GM08714 (cell line): Measurements from ENCODE around the gene PODXL2.

Experiments
- H3K4me3 ChIP-seq: fragments of 200-500 bp; sonication (Bioruptor generic); 2 replicates; pipeline ENCODE4 v1.5.1; 2014; ENCODE audit warnings: mild to moderate bottlenecking, low read length, inconsistent platforms
- ZNF274 ChIP-seq: IDR thresholded peaks from 2 replicates; pipeline ENCODE4 v1.6.1; 2012; ENCODE audit warnings: mild to moderate bottlenecking, low read depth, low read length

The PODXL2 gene, protein sequence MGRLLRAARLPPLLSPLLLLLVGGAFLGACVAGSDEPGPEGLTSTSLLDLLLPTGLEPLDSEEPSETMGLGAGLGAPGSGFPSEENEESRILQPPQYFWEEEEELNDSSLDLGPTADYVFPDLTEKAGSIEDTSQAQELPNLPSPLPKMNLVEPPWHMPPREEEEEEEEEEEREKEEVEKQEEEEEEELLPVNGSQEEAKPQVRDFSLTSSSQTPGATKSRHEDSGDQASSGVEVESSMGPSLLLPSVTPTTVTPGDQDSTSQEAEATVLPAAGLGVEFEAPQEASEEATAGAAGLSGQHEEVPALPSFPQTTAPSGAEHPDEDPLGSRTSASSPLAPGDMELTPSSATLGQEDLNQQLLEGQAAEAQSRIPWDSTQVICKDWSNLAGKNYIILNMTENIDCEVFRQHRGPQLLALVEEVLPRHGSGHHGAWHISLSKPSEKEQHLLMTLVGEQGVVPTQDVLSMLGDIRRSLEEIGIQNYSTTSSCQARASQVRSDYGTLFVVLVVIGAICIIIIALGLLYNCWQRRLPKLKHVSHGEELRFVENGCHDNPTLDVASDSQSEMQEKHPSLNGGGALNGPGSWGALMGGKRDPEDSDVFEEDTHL

DNA sequence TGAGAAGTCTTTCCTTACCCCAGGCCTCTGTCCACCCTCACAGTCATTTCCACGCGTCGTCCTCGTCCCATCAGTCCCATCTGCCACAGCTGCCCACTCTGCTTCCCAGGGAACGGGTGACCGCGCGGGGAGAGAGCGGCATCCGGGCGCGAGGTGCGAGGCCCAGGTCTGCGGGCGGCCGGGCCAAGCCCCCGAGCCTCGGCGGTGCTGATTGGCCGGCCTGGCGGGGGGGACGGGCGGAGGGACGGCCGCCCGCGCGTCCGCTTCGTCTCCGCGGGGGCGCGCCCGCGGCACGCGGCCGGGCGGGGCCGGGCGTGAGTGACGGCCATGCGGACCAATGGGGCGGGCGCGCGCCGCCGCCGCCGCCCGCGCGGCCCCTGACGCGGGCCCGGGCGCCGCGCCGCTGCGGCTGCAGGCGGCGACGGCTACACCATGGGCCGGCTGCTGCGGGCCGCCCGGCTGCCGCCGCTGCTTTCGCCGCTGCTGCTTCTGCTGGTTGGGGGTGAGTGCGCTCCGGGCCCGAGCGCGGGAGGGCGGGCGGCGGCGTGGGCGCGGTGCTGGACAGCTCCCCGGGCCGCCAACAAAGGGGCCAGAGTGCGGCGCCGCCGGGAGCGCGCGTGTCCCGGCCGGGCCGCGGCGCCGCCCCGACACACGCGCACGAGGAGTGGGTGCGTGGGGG lies at the start of gene PODXL2:
TSS of gene PODXL2 (plus strand) at position 398 of the 679 bp plus-strand sequence. CDS start at position 433, 35 bp downstream.
- no peak for TF ChIP-seq ZNF274
- peak within 1 kb of the TSS; percentile 57; the same call in 1 of the 2 replicates for H3K4me3 ChIP-seq

DNA sequence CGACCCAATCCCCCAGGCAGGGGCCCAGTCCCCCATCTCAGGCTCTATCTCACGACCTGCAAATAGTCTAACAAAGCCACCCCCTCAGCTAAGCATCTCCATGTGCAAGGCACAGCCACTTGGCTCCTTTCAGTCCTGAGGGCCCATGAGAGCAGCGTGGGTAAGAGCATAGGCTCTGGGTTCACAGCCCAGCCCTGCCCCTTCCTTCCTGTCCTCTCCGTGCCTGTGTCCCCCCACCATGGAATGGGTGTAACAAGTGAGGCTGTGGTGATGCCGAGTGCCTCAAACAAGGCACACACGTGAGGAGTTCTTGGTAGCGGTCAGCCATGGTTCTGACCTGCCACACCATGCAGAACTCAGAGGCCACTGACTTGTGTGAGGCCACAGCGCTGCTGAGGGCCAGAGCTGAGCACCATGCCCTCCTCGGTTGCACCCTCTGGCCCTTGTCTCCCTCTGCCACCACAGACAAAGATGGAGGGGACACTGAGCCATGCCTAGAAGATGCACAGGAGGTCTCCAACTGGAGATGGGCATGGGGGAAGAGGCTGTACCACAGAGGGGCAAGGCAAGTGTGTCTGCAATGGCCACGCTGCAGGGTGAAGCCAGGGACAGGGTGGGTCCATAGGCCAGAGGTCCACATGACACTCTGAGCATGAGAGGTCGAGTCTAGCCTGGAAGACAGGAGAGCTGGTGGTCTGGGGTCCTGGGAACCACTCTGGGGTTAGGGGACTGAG lies 48.5 kb upstream of the PODXL2 start:
- no peak for TF ChIP-seq ZNF274
- no peak overlapping the region for H3K4me3 ChIP-seq

DNA sequence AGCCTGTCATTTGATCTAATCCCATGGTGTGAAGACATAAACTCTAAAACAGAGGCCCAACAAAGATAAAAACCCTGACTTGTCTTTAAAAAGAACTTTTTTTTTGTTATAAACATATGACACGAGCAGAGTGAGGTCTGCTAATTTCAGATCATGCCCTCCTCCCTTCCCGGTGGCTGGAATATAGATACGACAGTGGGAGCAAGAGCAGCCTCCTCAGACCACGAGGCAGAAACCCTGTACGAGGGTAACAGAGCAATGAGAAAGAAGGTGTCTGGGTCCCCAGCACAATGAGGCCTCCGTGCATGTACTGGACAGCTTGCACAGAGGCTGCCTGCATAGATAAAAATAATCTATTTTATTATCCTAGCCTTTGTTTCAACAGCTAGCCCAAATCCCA lies 44.3 kb upstream of the PODXL2 start:
- H3K4me3 ChIP-seq: no peak overlapping the region
- TF ChIP-seq ZNF274: no peak

DNA sequence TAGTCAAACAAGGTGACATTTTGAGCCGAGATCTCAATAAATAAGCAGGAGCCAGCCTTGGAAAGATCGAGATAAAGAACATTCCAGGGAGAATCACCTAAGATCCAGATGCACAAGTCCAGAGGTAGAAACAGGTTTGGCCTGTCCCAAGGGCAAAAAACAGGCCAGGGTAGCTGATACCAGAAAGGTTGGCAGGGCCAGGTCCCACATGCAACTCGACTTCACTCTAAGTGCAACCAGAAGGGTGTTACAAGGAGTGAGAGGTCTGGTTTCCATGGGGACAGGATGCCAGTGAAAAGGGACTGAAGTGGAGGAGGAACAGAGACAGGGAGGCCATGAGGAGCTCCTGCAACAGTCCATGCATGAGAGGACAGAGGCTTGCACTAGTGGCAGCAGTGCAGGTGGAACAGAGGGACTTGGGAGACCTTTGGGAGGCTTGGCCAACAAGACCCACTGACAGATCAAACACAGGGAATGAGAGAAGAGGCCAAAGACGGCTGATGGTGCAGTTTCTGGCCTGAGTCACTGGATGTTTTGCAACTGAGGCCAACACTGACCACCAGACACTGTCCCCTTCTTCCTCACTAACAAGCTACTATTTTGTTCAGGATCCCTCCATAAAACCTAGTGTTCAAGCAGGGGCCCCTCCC lies 43.7 kb upstream of the PODXL2 start:
- H3K4me3 ChIP-seq: no peak overlapping the region
- no peak for TF ChIP-seq ZNF274

DNA sequence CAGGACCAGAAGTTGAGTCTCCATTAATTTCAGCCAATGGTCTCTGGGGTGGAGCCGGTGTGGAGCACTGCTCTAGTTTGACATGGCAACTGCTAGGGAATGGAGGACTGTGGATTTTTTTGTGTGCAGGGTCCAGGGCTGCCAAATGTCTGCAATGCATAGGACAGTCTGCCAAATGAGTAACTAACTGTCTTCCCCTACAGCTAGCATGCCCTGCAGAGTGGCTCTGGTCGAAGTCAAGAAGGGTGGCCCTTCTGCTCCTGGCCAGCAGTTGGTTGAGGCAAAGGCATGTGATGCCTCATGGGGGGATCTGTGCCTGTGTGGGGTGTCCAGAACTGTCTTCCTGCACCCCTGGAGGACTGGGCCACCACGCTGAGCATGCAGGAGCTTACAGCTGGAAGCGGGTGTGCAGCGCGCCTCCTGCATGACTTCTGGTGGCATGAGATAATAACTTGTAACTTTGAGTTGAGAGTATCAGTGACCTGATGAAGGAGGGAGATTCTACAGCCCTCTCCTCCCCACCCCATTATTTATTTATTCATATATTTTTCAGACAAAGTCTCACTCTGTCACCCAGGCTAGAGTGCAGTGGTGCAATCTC lies 43.1 kb upstream of the PODXL2 start:
- no peak for TF ChIP-seq ZNF274
- H3K4me3 ChIP-seq: no peak overlapping the region

DNA sequence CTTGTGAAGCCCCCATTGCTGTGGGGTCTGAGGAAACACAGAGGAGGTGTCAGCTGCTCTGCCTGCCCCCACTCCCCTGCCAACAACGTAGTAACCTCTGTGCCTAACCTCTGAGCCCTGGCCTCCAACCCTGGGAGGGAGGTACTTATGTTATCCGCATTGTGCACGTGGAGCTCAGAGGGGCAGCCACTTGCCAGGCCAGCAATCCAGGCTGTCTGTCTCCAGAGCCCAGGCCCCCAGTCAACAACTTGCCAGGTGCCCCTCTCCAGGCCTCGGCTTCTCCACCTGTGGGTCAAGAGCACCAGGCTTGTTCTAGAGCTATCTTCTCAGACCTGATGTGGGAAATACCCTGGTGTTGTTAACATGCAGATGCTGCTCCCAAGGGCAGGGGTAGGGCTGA lies 41.1 kb upstream of the PODXL2 start:
- no peak for TF ChIP-seq ZNF274
- no peak overlapping the region for H3K4me3 ChIP-seq

DNA sequence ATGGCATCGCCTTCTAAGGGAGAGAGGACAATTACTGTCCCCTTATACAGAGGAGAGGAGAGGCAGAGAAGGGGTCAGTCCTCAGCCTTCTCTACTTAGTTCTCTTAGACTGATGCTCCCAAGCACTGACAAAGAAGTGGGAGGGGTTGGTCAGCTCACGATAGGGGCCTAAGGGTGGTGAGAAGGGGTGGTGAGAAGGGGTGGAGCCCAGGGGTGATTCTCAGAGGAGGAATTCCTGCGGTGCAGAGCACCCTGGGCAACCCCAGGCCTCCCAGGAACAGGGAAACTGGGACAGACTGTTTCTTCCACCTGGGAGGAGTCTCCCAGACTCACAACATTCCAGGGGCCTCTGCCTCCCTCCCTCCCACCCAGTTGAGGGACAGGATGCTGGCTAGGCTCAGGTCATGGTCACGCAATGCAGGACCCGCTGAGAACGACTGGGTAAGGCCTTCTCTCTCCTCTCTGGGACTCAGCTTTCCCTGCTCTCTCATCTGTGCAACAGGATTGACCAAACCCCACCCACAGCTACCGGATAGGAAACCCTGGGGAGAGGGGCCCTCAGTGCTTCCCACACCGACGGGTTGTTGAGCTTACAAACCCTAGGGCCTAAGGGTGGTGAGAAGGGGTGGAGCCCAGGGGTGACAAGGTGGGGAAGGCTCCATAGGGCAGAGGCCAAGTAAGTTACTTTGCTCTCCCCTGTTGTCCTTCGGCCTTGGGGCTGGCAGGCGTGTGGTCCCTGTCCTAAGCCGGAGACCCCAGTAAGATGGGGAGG lies 40.0 kb upstream of the PODXL2 start:
- peak overlapping the region; percentile 91 for H3K4me3 ChIP-seq
- TF ChIP-seq ZNF274: no peak

DNA sequence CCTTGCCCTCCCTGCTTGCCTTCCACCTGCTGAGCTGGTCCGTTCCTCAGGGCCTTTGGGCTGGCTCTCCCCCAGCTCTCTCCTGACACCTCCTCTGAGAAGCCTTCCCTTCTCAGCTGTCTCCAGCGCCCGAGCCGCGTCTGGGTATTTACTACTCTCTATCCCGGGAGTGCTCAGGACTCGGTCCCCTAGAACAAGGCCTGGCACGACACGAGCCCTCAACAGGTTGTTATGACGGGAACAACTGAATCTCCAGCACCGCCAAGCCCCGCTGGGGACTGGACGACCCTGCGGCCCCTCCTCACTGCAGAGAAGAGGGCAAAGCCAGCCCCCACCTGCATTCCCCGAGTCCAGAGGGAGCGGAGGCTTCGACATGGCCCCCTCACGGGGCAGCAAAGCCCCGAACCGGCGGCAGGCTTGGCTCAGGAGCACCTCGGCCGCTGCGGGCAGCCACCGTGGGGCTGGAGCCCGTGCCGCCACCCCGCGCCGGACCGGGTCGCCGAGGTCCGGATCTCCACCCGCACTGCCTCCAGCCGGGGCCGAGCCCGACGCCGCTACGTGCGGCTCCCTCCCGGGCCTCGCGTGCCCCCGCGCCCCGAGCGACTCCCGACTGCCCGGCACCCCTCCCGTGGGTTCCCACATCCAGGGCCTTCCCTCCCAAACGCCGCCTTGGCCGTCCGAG lies 39.2 kb upstream of the PODXL2 start:
- no peak for TF ChIP-seq ZNF274

DNA sequence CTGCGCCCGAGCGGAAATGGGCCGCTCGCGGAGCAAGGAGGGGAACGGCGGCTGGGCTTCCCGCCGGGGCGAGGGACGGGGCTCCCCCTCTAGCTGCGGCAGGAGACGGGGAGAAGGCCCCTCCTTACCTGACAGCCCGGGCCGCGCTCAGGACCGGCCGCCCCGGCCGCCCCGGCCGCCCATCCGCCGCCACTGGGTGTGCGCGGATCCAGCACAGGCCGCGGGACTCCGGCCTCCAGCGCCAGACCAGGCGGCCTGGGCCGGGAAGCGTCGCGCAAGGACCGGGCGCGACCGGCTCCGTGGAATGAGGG lies 38.7 kb upstream of the PODXL2 start:
- no peak for TF ChIP-seq ZNF274
- peak overlapping the region; percentile 91 for H3K4me3 ChIP-seq

More for the DNA sequence above, 39.2 kb upstream of the PODXL2 start:
- H3K4me3 ChIP-seq: peak overlapping the region; percentile 91

DNA sequence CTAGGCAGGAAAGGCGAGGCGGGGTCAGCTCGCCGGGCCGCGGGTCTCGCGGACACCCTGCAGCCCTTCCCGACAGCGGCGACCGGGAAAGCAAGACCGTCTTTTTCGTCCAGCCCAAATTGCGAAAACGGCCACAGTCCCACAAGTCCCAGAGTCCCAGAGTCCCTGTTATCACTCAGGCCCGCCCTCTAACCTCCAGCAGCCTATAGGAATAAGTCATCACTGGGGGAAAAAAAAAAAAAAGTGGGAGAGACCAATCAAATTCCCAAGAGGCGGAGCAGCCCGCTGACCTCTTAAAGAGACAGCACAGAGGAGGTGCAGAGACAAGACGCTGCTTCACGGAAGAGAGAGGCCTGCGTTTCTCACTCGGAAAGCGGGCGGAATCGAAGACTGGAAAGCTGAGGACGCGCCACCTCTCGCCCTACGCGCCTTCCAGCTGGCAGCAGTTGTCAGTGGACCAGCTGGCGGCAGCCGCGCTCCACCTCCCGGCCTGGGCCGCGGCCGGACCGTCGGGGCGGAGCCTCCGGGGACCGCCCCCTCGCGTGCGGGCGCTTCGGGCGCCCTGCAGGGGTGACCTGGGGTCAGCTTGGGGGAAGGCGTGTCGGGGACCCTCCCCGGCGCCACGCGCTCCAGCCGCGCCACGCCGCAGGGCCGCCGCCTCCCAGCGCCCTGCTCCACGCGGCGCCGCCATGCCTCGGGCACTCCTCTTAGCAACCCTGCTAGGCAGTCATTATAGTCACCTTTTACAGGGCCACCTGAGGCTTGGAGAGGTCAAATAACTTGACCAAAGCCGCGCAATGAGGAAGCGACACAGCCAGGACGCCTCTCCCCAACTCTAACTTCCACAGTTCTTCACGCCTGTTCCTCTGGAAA lies 38.2 kb upstream of the PODXL2 start, which contains the start of gene TPRA1:
TSS of gene TPRA1 (minus strand) at position 141 of the 873 bp plus-strand sequence. CDS start 10,587 bp downstream, outside the sequence.
- TF ChIP-seq ZNF274: no peak
- H3K4me3 ChIP-seq: peak within 1 kb of the TSS; percentile 91

DNA sequence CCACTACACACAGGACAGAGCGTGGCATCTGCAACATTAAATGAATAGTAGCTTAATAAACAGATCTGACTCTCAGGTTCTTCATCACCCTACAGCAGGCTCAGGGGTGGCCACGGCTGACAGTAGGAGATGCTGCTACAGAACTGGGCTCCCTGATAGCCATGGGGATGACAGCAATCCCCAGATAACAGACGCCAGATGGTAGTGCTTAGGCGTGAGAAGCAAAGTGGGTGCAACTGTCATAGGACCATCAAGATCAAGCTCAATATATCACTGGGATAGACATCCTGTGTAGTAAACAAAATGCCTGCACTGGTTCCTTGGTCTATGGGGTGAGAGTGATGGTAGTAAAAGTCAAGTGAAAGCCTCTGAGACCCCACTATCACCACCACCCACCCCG lies 35.8 kb upstream of the PODXL2 start:
- TF ChIP-seq ZNF274: no peak
- no peak overlapping the region for H3K4me3 ChIP-seq
